GM19397 (cell line): ENCODE results near the gene SMIM36.
"Not testable (repeated sequence)": the region's sequence is repeated elsewhere in the genome, so short reads cannot be mapped to it uniquely, and the experiment has no call there.

Source experiments
- ATAC-seq: cut with Tn5 transposase; IDR thresholded peaks from one replicate; pipeline ENCODE4 v1.9.1; 2021; ENCODE audit warnings: mild to moderate bottlenecking, moderate library complexity; ENCODE audit not compliant: unreplicated experiment

The SMIM36 gene

DNA sequence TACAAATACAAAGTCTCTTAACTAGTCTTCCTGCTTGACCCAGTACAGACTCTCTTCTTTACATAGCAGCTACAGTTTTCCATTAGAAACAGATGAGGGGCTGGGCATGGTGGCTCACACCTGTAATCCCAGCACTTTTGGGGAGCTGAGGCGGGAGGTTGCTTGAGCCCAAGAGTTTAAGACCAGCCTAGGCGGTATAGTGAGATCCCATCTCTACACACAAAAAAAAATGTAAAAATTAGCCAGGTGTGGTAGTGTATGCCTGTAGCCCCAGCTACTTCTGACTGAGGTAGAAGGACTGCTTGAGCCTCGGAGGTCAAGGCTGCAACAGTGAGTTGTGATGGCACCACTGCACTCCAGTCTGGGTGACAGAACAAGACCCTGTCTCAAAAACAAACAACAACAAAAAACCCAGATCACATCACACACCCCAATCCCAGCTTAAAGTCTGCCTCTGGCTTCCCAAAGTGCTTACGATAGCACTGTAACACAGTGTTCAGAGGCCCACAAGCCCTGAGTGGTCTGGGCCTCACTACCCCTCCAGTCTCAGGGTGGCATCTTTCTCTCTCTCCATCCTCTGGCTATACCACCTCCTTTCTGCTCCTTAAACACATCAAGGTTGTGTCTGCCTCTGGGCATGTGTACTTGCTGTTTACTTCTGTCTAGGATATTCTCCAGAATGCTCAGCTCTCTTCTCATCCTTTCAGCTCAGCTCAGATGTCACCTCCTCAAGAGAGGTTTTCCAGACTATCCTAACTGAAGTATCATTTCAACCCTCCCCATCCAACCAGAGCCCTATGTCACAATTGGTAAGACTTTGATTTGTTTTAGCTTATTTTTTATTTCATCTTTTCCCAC is 93.6 kb downstream of the SMIM36 start:
- ATAC-seq, result no peak

GRCh38 chr17:55416470-55417052 is 94.7 kb downstream of the SMIM36 start:
- ATAC-seq, result no peak

DNA sequence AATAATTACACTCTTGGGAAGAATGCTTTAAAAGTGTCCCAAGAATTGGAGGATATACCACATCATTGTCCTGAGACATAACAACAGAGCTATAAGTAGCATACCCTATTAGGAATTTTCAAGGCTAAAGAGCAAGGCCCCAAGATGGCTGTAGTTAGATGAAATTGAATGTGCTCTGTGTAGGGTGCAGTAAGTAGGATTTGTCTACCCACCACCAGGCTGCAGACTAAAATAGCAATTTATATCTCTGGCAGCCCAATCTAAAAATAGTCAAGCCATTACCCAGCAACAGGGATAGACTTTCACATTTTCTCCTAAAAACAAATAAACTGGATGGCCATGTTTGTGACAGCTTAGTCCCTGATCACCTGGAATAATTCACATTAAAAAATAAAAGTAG is 95.3 kb downstream of the SMIM36 start:
- no peak for ATAC-seq

- no peak for ATAC-seq
These were observed 96.3 kb downstream of the SMIM36 start for GRCh38 chr17:55414983-55415382.

DNA sequence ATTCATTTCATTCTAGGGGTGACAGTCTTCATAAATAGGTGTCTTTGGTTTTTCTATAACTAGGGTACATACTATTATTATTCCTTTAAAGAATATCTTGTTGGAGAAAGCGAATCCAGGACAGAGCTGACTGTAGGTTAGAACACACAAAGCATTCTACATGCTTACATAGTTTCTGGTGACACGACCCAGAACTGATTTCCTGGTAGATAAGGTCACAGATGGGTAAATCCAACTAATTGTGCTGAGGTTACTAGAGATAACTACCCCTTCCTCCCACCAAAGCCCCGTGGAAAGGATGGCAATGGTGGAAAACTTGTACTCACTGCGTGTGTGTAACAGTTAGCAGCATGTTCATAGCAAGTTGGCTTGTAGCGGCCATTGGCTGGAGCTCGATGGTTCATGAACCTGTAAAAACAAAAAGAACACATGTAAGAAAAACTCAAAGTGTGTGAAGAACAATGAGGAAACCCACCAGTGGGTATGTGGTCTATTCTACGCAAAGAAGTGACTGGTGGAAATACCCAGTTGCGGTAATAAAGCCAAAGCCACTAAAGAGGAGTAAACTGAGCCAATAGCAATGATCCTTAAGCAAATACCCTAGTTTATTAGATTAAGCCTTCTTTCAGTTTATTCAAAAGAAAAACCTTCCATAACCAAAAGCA is 97.3 kb downstream of the SMIM36 start:
- no peak for ATAC-seq

DNA sequence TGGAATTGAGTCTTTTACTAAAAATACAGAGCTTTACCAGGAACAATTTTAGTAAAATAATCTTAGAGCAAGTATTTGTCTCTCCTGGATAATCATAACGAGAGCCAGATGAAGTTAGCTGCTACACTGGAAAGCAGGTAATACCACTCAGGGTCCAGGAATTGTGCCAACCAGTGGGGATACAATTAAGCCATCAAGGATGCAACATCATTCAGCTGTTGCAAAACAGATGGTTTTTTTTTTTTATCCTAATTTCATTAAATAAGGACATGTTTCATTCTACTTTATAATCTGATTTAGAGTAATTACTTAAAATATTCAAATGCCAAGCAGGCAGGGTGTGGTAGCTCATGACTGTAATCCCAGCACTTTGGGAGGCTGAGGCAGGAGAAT is 99.8 kb downstream of the SMIM36 start:
- ATAC-seq, result no peak

GRCh38 chr17:55410722-55411462 is 100.4 kb downstream of the SMIM36 start:
- ATAC-seq, result no peak

DNA sequence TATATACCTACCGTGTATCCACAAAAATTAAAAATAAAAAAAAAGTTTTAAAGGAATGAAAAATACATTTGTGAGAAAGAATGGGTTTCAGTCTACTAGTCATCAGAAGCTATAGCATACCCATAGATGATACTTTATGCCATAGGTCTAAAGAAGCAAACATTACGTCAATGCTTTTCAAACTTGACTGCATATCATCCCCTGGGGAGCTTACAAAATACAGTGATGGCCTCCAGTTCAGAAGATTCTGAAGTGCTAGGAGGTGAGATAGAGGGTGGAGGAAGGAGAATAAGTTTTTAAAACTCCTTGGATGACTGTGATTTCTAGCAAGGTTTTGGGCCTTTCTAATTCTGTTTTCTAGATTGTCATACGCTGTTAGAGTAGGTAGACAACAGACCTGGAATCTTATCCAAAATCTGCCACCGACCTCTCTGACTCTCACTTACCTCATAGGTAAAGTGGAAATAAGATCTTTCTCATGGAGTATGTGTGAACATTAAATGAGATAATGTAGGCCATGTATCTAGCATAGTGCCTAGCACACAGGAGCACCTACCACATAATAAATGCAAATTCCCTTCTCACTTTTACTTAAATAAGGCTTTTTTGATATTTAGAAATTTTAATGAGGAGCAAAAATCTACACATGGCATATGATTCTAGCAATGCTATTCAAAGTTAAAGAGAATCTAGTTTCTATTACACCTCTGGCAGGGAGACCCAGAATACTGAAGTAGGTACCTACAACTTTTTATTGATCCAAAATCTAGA is 102.0 kb downstream of the SMIM36 start:
- ATAC-seq, result no peak

- no peak for ATAC-seq
These were observed 103.3 kb downstream of the SMIM36 start for GRCh38 chr17:55407641-55408566.

DNA sequence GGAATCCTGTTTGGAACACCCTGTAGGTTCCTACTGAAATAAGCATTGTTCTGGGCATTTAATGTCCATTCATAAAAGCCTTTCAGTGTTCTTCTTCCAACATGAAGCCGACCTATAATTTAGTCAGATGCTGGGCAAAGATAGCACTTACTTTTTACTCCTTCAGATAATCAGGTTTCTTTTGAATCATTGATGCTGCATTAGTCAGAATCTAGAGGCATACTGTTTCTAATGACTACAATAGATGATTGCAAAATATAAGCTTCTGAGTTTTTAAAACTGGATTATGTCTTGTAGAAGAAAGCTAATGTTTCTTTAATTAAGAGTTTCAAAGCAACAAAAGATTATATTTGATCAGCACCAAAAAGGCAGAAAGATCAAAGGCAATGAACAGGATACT is 105.7 kb downstream of the SMIM36 start:
- no peak for ATAC-seq

GRCh38 chr17:55404197-55404596 is 107.1 kb downstream of the SMIM36 start:
- not testable (repeated sequence) for ATAC-seq

- no peak for ATAC-seq
These were observed 108.9 kb downstream of the SMIM36 start for GRCh38 chr17:55402374-55402773.
